HG03521 (cell line): Measurements from ENCODE around the gene ZBTB20.

ENCODE experiments used
- ATAC-seq: cut with Tn5 transposase; IDR thresholded peaks from one replicate; pipeline ENCODE4 v1.9.1; 2021; ENCODE audit warnings: mild to moderate bottlenecking, moderate library complexity; ENCODE audit not compliant: unreplicated experiment

Gene ZBTB20

DNA sequence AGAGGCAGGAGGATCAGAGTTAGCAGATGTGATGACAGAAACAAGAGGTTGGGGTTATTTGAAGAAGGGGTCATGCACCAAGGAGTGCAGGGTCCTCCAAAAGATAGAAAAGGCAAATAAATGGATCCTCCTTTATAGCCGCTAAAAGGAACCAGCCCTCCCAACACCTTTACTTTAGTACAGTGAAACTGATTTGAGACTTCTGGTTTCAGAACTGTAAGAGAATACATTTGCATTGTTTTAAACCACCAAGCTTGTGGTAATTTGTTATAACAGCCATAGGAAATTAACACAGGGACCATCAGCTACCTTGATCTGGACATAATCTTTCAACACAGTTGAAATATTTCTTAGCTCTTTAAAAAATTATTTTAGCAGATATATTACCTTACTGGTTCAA lies 686.6 kb downstream of the ZBTB20 start:
- peak; percentile 49 for ATAC-seq

- ATAC-seq, result peak; percentile 74
Measured at GRCh38 chr3:114456742-114457141, 690.3 kb downstream of the ZBTB20 start.

- ATAC-seq, result no peak
Measured at GRCh38 chr3:114455432-114455831, 691.7 kb downstream of the ZBTB20 start.

GRCh38 chr3:114454551-114455251 lies 692.4 kb downstream of the ZBTB20 start:
- no peak for ATAC-seq

- no peak for ATAC-seq
Measured at GRCh38 chr3:114453361-114453780, 693.7 kb downstream of the ZBTB20 start.

DNA sequence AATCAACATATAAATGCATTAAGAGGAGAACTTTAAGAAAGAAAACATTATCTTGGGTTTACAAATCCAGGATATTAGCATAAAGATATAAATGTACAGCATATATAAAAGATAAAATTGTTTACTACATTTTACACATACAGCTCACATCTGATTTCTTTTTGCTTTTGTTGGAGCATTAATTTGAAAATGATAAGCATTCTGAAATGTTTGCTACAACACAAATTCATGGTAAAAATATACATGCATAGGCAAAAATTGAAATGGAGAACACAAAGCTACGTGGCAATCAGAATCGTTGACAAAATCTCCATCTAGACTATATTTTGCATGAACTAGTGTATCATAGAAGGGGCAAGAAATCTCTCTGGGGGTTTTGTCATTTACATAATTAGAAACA lies 694.2 kb downstream of the ZBTB20 start:
- no peak for ATAC-seq

- no peak for ATAC-seq
Measured at GRCh38 chr3:114452256-114452655, 694.8 kb downstream of the ZBTB20 start.

DNA sequence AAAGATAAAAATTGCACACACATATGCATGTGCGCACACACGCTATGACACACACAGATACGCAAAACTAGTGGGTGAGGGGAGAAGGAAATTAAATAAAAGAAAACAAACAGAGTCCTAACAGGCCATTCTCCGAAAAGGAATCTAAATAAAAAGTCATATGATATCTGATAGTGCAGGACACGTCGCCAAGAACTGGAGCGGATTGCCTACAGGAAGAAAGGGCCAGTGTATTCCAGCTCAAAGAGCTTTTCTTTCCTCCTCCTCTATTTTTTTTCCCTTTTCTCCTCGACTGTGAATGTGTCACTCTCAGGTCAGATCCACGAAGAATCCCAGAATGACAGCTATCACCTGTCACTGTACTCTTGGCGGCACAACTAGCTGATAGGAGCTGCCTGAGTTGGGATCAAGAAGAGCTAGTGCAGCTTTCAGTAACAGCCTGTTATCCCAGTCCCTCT lies 695.5 kb downstream of the ZBTB20 start:
- no peak for ATAC-seq

GRCh38 chr3:114451051-114451451 lies 696.0 kb downstream of the ZBTB20 start:
- no peak for ATAC-seq

- no peak for ATAC-seq
Measured at GRCh38 chr3:114450008-114450596, 697.0 kb downstream of the ZBTB20 start.

DNA sequence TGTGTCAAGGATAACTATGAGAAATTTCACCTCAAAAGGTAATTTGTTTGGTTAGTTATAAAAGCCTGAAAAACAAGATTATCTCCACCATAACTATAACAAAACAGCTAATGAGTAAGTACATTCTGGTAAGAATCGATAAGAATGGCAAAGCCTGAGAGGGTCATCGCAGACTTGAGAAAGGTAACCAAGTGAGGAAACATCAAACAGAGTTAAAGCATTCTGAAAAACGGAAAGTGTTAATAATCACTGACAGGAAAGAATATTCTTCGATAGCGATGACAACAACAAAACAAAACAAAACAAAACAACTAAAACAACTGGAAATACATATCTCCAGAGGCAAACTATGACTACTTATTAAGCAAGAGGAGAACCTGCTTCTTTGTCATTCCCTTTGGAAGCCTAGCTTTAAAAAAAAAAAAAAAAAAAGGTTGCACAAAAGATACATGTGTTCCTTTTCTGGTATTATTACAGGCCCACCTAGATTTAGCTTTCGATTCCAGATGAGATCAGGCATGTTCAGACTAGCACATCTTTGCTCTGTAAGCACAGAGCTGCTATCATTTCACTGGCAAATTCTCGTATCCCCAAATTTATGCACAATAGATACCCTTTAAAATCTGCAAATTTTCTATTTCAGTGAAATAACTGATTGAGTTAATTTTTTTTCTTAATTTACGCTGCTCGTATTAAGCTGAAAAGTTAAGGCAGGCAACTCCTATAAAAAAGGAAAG lies 697.6 kb downstream of the ZBTB20 start:
- no peak for ATAC-seq

DNA sequence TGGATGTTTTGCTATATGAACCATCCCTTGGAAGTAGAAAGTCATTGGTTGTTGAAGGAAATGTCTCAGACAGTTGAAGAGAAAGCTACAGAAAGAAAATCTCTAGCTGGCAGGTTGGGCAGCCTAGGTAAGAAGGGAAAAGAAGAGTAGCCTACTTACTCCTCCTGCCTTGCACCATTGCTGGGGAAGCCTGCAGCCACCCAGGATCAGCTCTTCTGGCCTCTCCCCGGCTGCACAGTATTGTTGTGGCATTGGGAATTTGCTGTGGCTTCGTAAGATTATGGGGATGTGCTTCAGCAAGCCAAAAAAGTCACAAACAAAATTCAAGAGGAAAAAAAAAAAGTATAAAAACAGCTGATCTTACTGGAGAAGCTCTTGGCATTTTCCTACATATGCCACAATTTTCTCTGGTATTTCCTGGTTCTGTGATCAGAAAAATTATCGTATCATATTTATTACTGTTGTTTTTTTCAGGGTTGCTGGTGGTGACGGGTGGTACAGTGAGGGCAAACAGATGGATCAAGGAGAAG lies 699.1 kb downstream of the ZBTB20 start:
- no peak for ATAC-seq

- no peak for ATAC-seq
Measured at GRCh38 chr3:114447545-114447944, 699.5 kb downstream of the ZBTB20 start.

DNA sequence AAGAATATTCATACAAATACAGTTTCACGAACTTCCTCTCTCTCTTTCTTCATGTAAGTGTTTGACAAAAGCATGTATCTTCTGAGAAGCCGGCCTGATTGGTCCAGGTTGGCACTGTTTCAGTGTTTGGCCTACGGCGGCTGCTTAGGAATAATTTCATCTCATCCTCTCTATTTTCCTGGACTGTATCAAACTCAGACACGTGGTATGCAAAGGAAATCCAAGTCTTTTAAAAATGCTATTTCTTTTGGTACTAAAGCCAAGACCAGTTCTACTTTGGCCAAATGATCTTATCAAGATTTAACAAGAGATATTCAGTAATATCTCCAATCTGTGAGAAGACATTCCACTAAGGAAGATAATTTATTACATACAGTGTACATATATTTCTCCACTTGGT lies 700.5 kb downstream of the ZBTB20 start:
- no peak for ATAC-seq

DNA sequence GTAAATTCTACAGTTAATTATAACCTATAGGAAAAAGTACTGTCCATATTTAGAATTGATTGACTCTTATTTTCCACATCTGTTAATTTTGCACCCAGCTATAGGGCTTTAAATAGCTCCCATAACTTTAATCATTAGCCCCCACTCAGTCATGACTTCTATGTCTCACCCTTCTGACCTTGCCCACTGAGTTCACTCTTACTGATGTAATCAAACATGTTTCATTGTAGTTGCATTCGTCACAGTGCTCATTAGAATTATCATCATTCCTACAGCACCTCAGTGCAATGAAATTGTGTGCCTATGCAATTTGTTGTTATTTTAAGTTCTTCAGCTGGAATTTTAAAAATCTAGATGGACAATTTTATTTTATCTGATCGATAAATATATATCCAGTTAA lies 701.9 kb downstream of the ZBTB20 start:
- ATAC-seq, result no peak

DNA sequence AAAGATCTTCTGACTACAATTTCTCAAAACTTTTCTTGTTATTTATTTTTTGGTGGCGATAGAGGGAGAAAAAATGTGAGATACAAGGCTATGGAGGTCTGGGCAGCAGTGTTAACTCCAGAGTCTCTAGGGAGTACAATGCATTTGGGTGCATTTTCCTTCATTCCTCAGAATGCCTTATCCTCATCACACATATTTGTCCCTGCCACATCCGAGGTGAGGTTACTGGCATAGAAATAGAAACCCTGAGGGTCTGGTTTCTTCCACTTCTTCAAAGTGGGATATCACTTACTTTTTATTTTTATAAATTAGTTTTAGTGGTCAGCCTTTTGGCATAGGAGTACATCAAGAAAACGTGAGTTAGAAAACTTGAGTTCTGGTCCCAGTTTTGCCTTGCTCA lies 702.9 kb downstream of the ZBTB20 start:
- no peak for ATAC-seq

DNA sequence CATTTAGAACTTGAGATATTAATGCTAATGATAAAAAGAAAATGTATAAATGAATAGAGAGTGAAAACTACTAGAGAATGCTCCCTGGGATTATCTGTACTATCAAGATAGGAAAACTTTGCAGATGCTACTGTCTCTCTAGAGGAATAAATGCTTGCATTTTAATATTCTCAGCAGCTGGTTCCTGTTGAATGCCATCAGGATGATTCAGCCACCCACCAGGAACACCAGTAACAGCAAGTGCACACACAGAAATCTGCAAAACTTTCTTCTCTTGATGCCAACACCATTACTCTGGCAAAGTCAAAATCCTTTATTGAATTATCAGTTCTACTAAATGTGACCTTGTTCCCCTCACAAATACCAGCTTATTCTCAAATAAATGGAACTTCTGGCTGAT lies 704.8 kb downstream of the ZBTB20 start:
- no peak for ATAC-seq

DNA sequence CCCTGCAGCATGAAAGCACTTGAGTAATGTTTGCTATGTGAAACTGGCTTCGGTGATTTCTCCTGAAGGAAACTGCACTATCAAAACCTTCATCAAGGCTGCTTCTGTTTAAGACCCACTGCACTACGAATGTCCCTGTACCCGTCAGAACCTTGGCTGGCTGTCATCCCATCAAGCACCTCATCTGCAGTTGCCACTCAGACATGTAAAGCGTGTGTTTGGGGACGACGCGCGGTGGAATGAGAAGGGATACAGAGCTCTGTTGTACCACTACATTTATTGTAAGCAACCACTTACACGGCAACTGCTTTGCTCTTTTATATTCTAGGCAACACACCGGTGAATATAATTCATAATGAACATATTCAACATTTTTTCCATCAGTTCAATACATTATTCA lies 705.7 kb downstream of the ZBTB20 start:
- no peak for ATAC-seq

GRCh38 chr3:114440700-114441099 lies 706.4 kb downstream of the ZBTB20 start:
- ATAC-seq, result no peak

DNA sequence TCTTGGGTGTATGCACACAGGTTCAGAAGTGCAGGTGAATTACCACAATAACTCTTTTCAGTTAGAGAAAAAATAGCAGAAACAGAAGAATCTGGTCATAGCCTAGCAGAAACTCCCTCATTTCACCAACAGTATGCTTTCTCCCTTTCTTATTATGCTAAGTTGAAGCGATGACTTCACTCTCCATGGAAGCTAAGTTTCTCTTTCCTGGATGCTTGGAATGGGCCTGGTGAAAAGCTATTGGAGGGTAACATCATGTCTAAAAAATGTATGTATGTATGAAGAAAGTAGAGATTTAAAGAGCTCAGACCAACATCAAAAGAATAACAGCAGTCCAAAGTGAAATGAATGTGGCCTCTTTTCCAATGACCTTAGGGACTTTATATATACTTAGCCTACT lies 707.8 kb downstream of the ZBTB20 start:
- no peak for ATAC-seq

DNA sequence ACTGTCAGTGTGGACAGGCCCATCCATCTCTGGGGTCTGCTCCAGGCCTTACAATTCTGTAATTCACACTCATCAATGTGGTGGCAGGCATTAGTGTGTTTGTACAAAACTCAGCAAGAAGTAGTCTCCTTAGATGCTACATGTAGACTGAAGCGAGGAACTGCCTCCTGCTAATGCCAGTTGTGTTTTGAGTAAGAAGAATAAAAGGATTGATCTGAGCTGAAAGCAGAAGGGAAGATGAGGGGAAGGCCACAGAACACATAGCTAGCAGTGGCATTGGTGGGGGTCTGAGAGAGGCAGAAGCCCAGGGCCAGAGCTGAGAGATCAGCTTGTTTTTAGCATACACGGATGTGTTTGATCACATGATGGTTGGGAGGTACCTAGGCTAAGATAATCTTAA lies 709.2 kb downstream of the ZBTB20 start:
- no peak for ATAC-seq

DNA sequence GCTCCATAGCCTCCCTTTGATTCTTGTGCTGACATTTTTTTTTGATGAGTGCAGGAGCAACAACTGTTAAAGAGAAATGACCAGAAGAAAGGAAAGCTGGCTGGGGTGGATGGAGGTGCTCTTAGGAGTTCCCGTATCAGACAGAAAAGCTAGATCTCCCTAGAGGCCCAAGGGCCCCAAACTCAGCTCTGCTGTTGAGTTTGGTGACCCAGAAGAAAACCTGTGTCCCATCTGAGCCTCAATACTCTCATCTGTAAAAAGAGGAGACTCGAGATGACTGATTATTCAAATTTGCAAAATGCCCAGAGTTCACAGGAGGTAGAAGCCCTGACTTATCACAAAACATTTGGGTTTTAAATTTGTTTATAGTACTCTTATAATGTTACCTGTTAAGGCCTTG lies 710.9 kb downstream of the ZBTB20 start:
- ATAC-seq, result no peak
